ENCODE results near the gene MT3. TPM values are rescaled to one million over a fixed set of nuclear protein-coding genes. Genes with fewer than 3 reads are reported as not detected.

Gene MT3
- polyA plus RNA-seq, 1 of the 3 experiments (the other 2 are of a cell fraction): 0.43 TPM

DNA sequence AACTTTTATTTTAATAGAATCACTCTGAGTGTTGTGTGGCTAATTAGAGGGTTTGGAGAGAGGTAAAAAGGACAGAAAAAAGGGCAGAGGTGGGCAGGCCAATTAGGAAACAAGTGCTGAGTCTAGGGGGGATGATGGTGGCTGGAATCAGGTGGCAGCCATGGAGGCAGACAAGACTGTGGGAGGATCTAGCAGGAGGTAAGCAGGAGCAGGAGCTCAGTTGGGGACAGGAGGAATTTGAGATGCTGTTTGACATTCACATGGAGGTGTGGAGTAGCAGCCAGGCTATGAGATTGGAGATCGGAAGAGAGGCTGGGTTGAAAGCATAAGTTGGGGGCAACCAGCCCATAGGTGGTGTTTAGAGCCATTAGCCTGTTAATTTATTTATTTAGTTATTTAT, 28.2 kb upstream of the MT3 start:
- H4K20me1 ChIP-seq (ENCODE audit: insufficient read depth): no peaks in the 10 kb centered on the region
- H3K4me2 ChIP-seq: no peak overlapping the region
- no peaks in the 10 kb centered on the region; the same call in 1 of the 2 replicates for H3K27me3 ChIP-seq (ENCODE audit: insufficient read depth)
- 84% methylated on average over 1 of the region's 1 CpG for WGBS (ENCODE audit: low lambda C conversion rate)
- no peaks in the 10 kb centered on the region for H3K9me2 ChIP-seq
- H3K4me1 ChIP-seq (ENCODE audit: control insufficient read depth in 1 of 2, insufficient read depth in 2 of 2, low read depth in 1 of 2, low read length in 1 of 2): peaks cover 5 to 6% of the 10 kb centered on the region in 2 experiments; a peak in 3 of 4 replicates
- H3K4me3 ChIP-seq (ENCODE audit: low read depth in 2 of 2, low read length in 1 of 2): no peak overlapping the region
- no peaks in the 10 kb centered on the region for H3K9me3 ChIP-seq
- no peaks in the 10 kb centered on the region for H3K36me3 ChIP-seq (replicated peaks in 1 of 2; ENCODE audit: control insufficient read depth in 1 of 2, insufficient read depth in 2 of 2, low read length in 1 of 2)
- no peak overlapping the region for H2AFZ ChIP-seq (ENCODE audit: low read depth)
- DNase-seq: no peak
- no peaks in the 10 kb centered on the region for H3K79me2 ChIP-seq (ENCODE audit: insufficient read depth)
- ChIA-PET POLR2A (no interaction called here), CTCF (interaction anchor here (0.9 to 1.6 kb wide), 5 partner anchors 9 to 43 kb away, joined by 3 to 4 read pairs (median 3); no protein-coding TSS in a partner anchor)
- H3K9ac ChIP-seq: no peak overlapping the region
- no peak for TF ChIP-seq RCOR1 (IDR thresholded peaks at IDR 0.05; ENCODE audit: low read length)
- no peak for TF ChIP-seq FOSL2 (IDR thresholded peaks at IDR 0.05; ENCODE audit: borderline replicate concordance, low read depth)
- TF ChIP-seq, protein P1, sequence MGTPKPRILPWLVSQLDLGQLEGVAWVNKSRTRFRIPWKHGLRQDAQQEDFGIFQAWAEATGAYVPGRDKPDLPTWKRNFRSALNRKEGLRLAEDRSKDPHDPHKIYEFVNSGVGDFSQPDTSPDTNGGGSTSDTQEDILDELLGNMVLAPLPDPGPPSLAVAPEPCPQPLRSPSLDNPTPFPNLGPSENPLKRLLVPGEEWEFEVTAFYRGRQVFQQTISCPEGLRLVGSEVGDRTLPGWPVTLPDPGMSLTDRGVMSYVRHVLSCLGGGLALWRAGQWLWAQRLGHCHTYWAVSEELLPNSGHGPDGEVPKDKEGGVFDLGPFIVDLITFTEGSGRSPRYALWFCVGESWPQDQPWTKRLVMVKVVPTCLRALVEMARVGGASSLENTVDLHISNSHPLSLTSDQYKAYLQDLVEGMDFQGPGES (IDR thresholded peaks at IDR 0.05; ENCODE audit: low read depth, low read length): no peak
- TF ChIP-seq, protein P2, sequence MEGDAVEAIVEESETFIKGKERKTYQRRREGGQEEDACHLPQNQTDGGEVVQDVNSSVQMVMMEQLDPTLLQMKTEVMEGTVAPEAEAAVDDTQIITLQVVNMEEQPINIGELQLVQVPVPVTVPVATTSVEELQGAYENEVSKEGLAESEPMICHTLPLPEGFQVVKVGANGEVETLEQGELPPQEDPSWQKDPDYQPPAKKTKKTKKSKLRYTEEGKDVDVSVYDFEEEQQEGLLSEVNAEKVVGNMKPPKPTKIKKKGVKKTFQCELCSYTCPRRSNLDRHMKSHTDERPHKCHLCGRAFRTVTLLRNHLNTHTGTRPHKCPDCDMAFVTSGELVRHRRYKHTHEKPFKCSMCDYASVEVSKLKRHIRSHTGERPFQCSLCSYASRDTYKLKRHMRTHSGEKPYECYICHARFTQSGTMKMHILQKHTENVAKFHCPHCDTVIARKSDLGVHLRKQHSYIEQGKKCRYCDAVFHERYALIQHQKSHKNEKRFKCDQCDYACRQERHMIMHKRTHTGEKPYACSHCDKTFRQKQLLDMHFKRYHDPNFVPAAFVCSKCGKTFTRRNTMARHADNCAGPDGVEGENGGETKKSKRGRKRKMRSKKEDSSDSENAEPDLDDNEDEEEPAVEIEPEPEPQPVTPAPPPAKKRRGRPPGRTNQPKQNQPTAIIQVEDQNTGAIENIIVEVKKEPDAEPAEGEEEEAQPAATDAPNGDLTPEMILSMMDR (IDR thresholded peaks at IDR 0.05): no peak
- no peak for TF ChIP-seq SIN3A (IDR thresholded peaks at IDR 0.05; ENCODE audit: borderline replicate concordance, low read depth, low read length)
- peaks cover 3% of the 10 kb centered on the region for H3F3A ChIP-seq (replicated peaks; ENCODE audit: insufficient read depth)
- H3K27ac ChIP-seq (ENCODE audit: low read depth in 2 of 2, low read length in 1 of 2): no peak overlapping the region

DNA sequence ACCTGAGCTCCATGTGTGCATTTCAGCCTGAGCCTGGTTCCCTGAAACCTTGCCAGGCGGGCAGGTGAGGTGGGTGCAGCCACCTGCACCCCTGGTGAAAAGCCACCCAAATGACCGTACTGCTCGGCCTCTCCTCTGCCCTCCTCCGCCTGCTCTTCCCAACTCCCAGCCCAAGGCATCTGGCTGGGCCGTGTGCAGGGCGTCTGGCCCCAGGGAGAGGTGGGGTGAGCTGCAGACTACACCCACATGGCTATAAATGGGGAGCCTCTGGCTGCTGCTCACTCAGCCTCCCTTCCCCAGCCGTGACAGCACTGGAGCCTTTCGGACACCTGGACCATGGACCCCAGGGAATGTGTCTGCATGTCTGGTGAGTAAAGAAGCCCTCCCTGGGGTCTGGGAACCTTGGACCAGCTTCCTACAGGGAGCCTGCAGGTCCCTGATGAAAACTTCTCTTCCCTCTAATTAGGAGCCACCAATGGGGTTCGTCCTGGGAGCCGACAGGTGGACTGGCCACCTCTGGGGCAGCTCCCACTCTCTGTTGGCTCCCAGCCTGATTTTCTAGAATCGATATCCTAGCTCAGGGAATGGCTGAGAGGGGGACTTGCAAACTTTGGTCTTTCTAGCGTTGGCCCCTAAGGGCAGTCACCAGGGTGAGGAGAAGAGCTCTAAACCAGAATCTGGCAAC, 24.4 kb upstream of the MT3 start, which contains the start of gene MT4:
Gene MT4, plus strand, starts transcription at position 281 of the 685 bp plus-strand sequence. Its CDS starts 56 bp downstream, at position 337.
- ChIA-PET POLR2A (no interaction called here), CTCF (interaction anchor here (0.7 to 1.1 kb wide), 3 partner anchors 12 to 229 kb away, joined by 3 to 4 read pairs (median 3); no protein-coding TSS in a partner anchor)
- Histone ChIP-seq H3K27me3 (ENCODE audit: insufficient read depth) (no peaks in the 10 kb centered on the region; the same call in 1 of the 2 replicates), H3K4me3 (ENCODE audit: low read depth in 2 of 2, low read length in 1 of 2) (no peak within 1 kb of the TSS), H3K9ac (no peak within 1 kb of the TSS), H3K27ac (ENCODE audit: low read depth in 2 of 2, low read length in 1 of 2) (no peak within 1 kb of the TSS), H3K4me2 (no peak within 1 kb of the TSS), H3K9me2 (no peaks in the 10 kb centered on the region), H3K36me3 (replicated peaks in 1 of 2; ENCODE audit: control insufficient read depth in 1 of 2, insufficient read depth in 2 of 2, low read length in 1 of 2) (no peaks in the 10 kb centered on the region), H4K20me1 (ENCODE audit: insufficient read depth) (no peaks in the 10 kb centered on the region), H3K9me3 (no peaks in the 10 kb centered on the region), H3K4me1 (ENCODE audit: control insufficient read depth in 1 of 2, insufficient read depth in 2 of 2, low read depth in 1 of 2, low read length in 1 of 2) (no peaks in the 10 kb centered on the region), H3F3A (replicated peaks; ENCODE audit: insufficient read depth) (no peaks in the 10 kb centered on the region), H3K79me2 (ENCODE audit: insufficient read depth) (no peaks in the 10 kb centered on the region), H2AFZ (ENCODE audit: low read depth) (no peak within 1 kb of the TSS)
- DNase-seq: no peak
- WGBS (ENCODE audit: low lambda C conversion rate): 55% methylated on average over 6 of the region's 12 CpGs
- TF ChIP-seq RAD21 (IDR thresholded peaks at IDR 0.05; ENCODE audit: low read length): no peak
- TF ChIP-seq, protein P3, sequence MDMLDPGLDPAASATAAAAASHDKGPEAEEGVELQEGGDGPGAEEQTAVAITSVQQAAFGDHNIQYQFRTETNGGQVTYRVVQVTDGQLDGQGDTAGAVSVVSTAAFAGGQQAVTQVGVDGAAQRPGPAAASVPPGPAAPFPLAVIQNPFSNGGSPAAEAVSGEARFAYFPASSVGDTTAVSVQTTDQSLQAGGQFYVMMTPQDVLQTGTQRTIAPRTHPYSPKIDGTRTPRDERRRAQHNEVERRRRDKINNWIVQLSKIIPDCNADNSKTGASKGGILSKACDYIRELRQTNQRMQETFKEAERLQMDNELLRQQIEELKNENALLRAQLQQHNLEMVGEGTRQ (IDR thresholded peaks at IDR 0.05; ENCODE audit: borderline replicate concordance, low read depth, low read length): no peak
- TF ChIP-seq MXI1 (IDR thresholded peaks at IDR 0.05; ENCODE audit: low read depth, low read length): no peak
- no peak for TF ChIP-seq RFX5 (IDR thresholded peaks at IDR 0.05; ENCODE audit: low read length)
- TF ChIP-seq, protein P4, sequence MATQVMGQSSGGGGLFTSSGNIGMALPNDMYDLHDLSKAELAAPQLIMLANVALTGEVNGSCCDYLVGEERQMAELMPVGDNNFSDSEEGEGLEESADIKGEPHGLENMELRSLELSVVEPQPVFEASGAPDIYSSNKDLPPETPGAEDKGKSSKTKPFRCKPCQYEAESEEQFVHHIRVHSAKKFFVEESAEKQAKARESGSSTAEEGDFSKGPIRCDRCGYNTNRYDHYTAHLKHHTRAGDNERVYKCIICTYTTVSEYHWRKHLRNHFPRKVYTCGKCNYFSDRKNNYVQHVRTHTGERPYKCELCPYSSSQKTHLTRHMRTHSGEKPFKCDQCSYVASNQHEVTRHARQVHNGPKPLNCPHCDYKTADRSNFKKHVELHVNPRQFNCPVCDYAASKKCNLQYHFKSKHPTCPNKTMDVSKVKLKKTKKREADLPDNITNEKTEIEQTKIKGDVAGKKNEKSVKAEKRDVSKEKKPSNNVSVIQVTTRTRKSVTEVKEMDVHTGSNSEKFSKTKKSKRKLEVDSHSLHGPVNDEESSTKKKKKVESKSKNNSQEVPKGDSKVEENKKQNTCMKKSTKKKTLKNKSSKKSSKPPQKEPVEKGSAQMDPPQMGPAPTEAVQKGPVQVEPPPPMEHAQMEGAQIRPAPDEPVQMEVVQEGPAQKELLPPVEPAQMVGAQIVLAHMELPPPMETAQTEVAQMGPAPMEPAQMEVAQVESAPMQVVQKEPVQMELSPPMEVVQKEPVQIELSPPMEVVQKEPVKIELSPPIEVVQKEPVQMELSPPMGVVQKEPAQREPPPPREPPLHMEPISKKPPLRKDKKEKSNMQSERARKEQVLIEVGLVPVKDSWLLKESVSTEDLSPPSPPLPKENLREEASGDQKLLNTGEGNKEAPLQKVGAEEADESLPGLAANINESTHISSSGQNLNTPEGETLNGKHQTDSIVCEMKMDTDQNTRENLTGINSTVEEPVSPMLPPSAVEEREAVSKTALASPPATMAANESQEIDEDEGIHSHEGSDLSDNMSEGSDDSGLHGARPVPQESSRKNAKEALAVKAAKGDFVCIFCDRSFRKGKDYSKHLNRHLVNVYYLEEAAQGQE (IDR thresholded peaks at IDR 0.05; ENCODE audit: low read depth, low read length): no peak
- TF ChIP-seq CHD2 (IDR thresholded peaks at IDR 0.05; ENCODE audit: low read length, partially characterized antibody): no peak
- TF ChIP-seq EZH2phosphoT487 (IDR thresholded peaks at IDR 0.05; ENCODE audit: borderline replicate concordance, low read depth): no peak
- no peak for TF ChIP-seq MEF2A (IDR thresholded peaks at IDR 0.05; ENCODE audit: borderline replicate concordance, low read depth)
- no peak for TF ChIP-seq TAF1 (IDR thresholded peaks at IDR 0.05; ENCODE audit: borderline replicate concordance, low read depth, low read length)
- no peak for TF ChIP-seq RXRA (IDR thresholded peaks at IDR 0.05; ENCODE audit: borderline replicate concordance, low read depth)
- TF ChIP-seq FOXM1 (IDR thresholded peaks at IDR 0.05; ENCODE audit: low read depth): no peak
- no peak for TF ChIP-seq NFIC (IDR thresholded peaks at IDR 0.05; ENCODE audit: borderline replicate concordance)
- TF ChIP-seq, protein P5, sequence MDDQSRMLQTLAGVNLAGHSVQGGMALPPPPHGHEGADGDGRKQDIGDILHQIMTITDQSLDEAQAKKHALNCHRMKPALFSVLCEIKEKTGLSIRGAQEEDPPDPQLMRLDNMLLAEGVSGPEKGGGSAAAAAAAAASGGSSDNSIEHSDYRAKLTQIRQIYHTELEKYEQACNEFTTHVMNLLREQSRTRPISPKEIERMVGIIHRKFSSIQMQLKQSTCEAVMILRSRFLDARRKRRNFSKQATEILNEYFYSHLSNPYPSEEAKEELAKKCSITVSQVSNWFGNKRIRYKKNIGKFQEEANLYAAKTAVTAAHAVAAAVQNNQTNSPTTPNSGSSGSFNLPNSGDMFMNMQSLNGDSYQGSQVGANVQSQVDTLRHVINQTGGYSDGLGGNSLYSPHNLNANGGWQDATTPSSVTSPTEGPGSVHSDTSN (IDR thresholded peaks at IDR 0.05): no peak

All from SK-N-SH (cell line).